WTC11 (cell line): Measurements from ENCODE around the gene KCNQ2. TPM values are rescaled to one million over a fixed set of nuclear protein-coding genes. Genes with fewer than 3 reads are reported as not detected.

Experiments used
- ATAC-seq: fragments of 200-7000 bp; cut with Tn5 transposase; 2 replicates; pipeline ENCODE4 v1.10.0; 2021; ENCODE audit warnings: mild to moderate bottlenecking, moderate library complexity
- CTCF ChIA-PET: fragments of 300-600 bp; sonication (Branson Sonifier 250); formaldehyde crosslinking; loops from one replicate; lab custom pipeline; 2021; ENCODE audit warnings: antibody characterized with exemption; lab: Charles Lee
- POLR2A ChIA-PET: fragments of 350-600 bp; sonication (Branson Sonifier 250); formaldehyde crosslinking; loops from one replicate; lab custom pipeline; 2021; ENCODE audit warnings: antibody characterized with exemption; lab: Charles Lee
- DNase-seq: peaks from one replicate; pipeline ENCODE4 v3.0.0; 2021; ENCODE audit warnings: low spot score
- H3K27ac Mint-ChIP-seq: 2 replicates; pipeline ENCODE4 v1.8.0; 2021; ENCODE audit warnings: mixed read lengths
- H3K27me3 Mint-ChIP-seq: 2 replicates; pipeline ENCODE4 v1.8.0; 2021; ENCODE audit warnings: low read depth, mild to moderate bottlenecking, moderate library complexity, mixed read lengths
- H3K36me3 Mint-ChIP-seq: 2 replicates; pipeline ENCODE4 v1.8.0; 2021; ENCODE audit warnings: mixed read lengths
- H3K4me1 Mint-ChIP-seq: 2 replicates; pipeline ENCODE4 v1.8.0; 2022; ENCODE audit warnings: mixed read lengths
- H3K4me3 Mint-ChIP-seq: 2 replicates; pipeline ENCODE4 v1.8.0; 2021; ENCODE audit warnings: mild to moderate bottlenecking, moderate library complexity, mixed read lengths
- H3K9me3 Mint-ChIP-seq: 2 replicates; pipeline ENCODE4 v1.8.0; 2021; ENCODE audit warnings: mixed read lengths
- CBFB ChIP-seq: sonication (generic); formaldehyde crosslinking; IDR thresholded peaks from 2 replicates; pipeline ENCODE4 v1.8.1; 2022; ENCODE audit warnings: mild to moderate bottlenecking, low read depth, missing genetic modification reagents
- CDX4 ChIP-seq: fragments of 250-450 bp; sonication (Bioruptor Pico); IDR thresholded peaks from 2 replicates; pipeline ENCODE4 v1.9.0; 2021; ENCODE audit warnings: moderate library complexity, mild to moderate bottlenecking, inconsistent platforms, borderline replicate concordance
- CTCF ChIP-seq: fragments of 200-600 bp; IDR thresholded peaks from 2 replicates; pipeline ENCODE4 v1.8.0; 2022; ENCODE audit warnings: antibody characterized with exemption
- ESRRA ChIP-seq: sonication (generic); formaldehyde crosslinking; IDR thresholded peaks from 2 replicates; pipeline ENCODE4 v1.8.1; 2022; ENCODE audit warnings: mild to moderate bottlenecking, missing genetic modification reagents, borderline replicate concordance
- ETV6 ChIP-seq: sonication (generic); formaldehyde crosslinking; IDR thresholded peaks from 2 replicates; pipeline ENCODE4 v1.8.1; 2022; ENCODE audit warnings: mild to moderate bottlenecking, missing genetic modification reagents
- FOXK1 ChIP-seq: sonication (generic); formaldehyde crosslinking; IDR thresholded peaks from 2 replicates; pipeline ENCODE4 v1.8.0; 2022; ENCODE audit warnings: mild to moderate bottlenecking, moderate library complexity, missing genetic modification reagents
- TP53 ChIP-seq: sonication (generic); formaldehyde crosslinking; IDR thresholded peaks from 2 replicates; pipeline ENCODE4 v1.8.1; 2023; ENCODE audit warnings: mild to moderate bottlenecking, missing genetic modification reagents
- ZMAT4 ChIP-seq: fragments of 250-450 bp; sonication (Bioruptor Pico); IDR thresholded peaks from 2 replicates; pipeline ENCODE4 v1.9.0; 2021; ENCODE audit warnings: mild to moderate bottlenecking
- ZNF121 ChIP-seq: sonication (generic); formaldehyde crosslinking; IDR thresholded peaks from 2 replicates; pipeline ENCODE4 v1.8.0; 2023; ENCODE audit warnings: missing genetic modification reagents
- ZNF396 ChIP-seq: fragments of 250-450 bp; sonication (Bioruptor Pico); IDR thresholded peaks from 2 replicates; pipeline ENCODE4 v1.8.0; 2021; ENCODE audit warnings: mild to moderate bottlenecking, moderate library complexity, borderline replicate concordance
- ZNF671 ChIP-seq: fragments of 250-450 bp; sonication (Bioruptor Pico); IDR thresholded peaks from 2 replicates; pipeline ENCODE4 v1.8.0; 2021; ENCODE audit warnings: mild to moderate bottlenecking
- total RNA-seq: library from RNA; stranded (reverse); gene quantifications from 3 replicates; pipeline ENCODE4 v1.2.3, GENCODE V29; 2021
- TF ChIP-seq, protein P1 (sequence below): sonication (generic); formaldehyde crosslinking; IDR thresholded peaks from 2 replicates; pipeline ENCODE4 v1.8.1; 2023; ENCODE audit warnings: mild to moderate bottlenecking, missing genetic modification reagents, borderline replicate concordance
- TF ChIP-seq, protein P2 (sequence below): sonication (generic); formaldehyde crosslinking; IDR thresholded peaks from 2 replicates; pipeline ENCODE4 v1.8.0; 2023; ENCODE audit warnings: mild to moderate bottlenecking, missing genetic modification reagents

The KCNQ2 gene
- total RNA-seq, 1 experiment from 2014 or later, result 99.8 TPM

DNA sequence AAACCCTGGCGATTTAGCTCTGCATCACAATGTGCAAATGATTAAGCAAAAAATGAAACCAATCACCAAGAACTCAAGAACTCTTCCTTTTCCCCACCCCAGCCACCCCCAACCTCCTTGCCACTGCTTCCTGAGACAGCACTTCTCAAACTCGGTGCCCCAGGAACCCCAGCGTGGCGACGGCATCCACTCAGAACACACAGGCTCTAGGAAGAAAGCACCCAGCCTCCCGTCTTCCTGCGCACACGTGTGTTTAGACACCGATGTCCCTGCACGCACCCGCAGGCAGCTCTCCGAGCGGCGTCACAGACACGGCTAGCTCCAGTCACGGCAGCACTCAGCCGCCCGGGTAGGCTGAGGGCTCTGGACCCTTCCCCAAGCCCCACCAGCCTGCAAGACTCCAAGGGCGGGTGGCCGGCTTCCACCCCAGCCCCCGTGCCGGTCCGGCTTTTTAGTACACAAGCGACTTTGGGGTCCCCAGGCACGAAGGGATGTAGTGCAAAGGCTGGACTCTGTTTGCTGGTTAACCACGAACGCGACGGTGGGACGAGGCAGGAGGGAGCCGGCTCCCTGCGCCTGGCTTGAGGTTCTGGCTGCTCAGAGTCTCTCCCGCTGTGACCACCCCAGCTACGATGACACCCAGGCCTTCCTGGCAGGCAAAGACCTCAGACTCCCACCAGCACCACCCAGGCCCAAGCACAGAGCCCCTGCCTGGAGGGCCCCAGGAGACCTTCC, 51.9 kb downstream of the KCNQ2 start:
- peaks cover 8% of the 10 kb centered on the region for H3K36me3 Mint-ChIP-seq
- no peak for TF ChIP-seq ETV6
- TF ChIP-seq, protein P1, sequence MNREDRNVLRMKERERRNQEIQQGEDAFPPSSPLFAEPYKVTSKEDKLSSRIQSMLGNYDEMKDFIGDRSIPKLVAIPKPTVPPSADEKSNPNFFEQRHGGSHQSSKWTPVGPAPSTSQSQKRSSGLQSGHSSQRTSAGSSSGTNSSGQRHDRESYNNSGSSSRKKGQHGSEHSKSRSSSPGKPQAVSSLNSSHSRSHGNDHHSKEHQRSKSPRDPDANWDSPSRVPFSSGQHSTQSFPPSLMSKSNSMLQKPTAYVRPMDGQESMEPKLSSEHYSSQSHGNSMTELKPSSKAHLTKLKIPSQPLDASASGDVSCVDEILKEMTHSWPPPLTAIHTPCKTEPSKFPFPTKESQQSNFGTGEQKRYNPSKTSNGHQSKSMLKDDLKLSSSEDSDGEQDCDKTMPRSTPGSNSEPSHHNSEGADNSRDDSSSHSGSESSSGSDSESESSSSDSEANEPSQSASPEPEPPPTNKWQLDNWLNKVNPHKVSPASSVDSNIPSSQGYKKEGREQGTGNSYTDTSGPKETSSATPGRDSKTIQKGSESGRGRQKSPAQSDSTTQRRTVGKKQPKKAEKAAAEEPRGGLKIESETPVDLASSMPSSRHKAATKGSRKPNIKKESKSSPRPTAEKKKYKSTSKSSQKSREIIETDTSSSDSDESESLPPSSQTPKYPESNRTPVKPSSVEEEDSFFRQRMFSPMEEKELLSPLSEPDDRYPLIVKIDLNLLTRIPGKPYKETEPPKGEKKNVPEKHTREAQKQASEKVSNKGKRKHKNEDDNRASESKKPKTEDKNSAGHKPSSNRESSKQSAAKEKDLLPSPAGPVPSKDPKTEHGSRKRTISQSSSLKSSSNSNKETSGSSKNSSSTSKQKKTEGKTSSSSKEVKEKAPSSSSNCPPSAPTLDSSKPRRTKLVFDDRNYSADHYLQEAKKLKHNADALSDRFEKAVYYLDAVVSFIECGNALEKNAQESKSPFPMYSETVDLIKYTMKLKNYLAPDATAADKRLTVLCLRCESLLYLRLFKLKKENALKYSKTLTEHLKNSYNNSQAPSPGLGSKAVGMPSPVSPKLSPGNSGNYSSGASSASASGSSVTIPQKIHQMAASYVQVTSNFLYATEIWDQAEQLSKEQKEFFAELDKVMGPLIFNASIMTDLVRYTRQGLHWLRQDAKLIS, result no peak
- no peak for TF ChIP-seq FOXK1 (CRISPR knock-in tag)
- TF ChIP-seq, protein P2, sequence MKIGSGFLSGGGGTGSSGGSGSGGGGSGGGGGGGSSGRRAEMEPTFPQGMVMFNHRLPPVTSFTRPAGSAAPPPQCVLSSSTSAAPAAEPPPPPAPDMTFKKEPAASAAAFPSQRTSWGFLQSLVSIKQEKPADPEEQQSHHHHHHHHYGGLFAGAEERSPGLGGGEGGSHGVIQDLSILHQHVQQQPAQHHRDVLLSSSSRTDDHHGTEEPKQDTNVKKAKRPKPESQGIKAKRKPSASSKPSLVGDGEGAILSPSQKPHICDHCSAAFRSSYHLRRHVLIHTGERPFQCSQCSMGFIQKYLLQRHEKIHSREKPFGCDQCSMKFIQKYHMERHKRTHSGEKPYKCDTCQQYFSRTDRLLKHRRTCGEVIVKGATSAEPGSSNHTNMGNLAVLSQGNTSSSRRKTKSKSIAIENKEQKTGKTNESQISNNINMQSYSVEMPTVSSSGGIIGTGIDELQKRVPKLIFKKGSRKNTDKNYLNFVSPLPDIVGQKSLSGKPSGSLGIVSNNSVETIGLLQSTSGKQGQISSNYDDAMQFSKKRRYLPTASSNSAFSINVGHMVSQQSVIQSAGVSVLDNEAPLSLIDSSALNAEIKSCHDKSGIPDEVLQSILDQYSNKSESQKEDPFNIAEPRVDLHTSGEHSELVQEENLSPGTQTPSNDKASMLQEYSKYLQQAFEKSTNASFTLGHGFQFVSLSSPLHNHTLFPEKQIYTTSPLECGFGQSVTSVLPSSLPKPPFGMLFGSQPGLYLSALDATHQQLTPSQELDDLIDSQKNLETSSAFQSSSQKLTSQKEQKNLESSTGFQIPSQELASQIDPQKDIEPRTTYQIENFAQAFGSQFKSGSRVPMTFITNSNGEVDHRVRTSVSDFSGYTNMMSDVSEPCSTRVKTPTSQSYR (CRISPR knock-in tag), result no peak
- TF ChIP-seq TP53 (CRISPR knock-in tag), result no peak
- no peak for TF ChIP-seq CDX4 (CRISPR knock-in tag)
- TF ChIP-seq CBFB (CRISPR knock-in tag), result no peak
- TF ChIP-seq ESRRA (CRISPR knock-in tag), result no peak
- TF ChIP-seq CTCF, result no peak
- no peak for TF ChIP-seq ZNF396 (CRISPR knock-in tag)
- no peak for TF ChIP-seq ZNF671 (CRISPR knock-in tag)
- TF ChIP-seq, all 79 proteins: peak for 0
- Mint-ChIP-seq H3K4me1 (peaks cover 7% of the 10 kb centered on the region), H3K27ac (no peak overlapping the region; the same call in 1 of the 2 replicates), H3K4me3 (no peak overlapping the region), H3K9me3 (peaks cover 5% of the 10 kb centered on the region), H3K27me3 (no peaks in the 10 kb centered on the region)
- POLR2A ChIA-PET, result no interaction called here
- CTCF ChIA-PET, result interaction anchor here (0.7 to 1.2 kb wide), 3 partner anchors 39 to 111 kb away, joined by 3 to 4 read pairs (median 3); no protein-coding TSS in a partner anchor
- DNase-seq (no peak), ATAC-seq (no peak)

DNA sequence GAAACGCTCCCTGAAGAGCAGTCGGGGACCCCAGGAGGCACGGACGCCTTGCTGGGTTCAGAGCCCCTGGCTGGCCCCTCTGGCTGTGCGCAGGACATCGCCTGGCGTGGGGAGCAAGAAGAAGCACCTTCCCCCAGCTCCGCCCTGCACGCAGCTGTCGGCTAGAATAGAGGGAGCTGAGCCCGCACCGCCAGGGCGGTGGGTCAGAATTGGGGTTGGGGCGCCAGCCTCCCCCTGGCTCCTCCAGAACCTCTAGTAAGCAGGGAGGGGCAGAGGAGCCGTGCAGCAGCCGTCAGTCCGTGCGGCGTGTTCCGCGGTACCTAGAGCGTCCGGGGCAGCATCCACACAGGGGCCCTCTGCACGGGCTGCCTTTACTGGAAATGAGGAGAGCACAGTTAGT, 53.2 kb downstream of the KCNQ2 start:
- H3K4me1 Mint-ChIP-seq, result peaks cover 7% of the 10 kb centered on the region
- CTCF ChIA-PET, result interaction anchor here (0.7 kb wide), 1 partner anchor 38 kb away, joined by 4 read pairs; no protein-coding TSS in a partner anchor
- ATAC-seq, result no peak
- no peak for TF ChIP-seq ZNF121
- TF ChIP-seq CDX4 (CRISPR knock-in tag), result no peak
- TF ChIP-seq ZMAT4 (CRISPR knock-in tag), result no peak
- H3K9me3 Mint-ChIP-seq, result no peaks in the 10 kb centered on the region
- POLR2A ChIA-PET, result no interaction called here
- H3K4me3 Mint-ChIP-seq, result no peak overlapping the region
- H3K27ac Mint-ChIP-seq, result no peak overlapping the region
- no peak for DNase-seq
- H3K27me3 Mint-ChIP-seq, result no peaks in the 10 kb centered on the region
- H3K36me3 Mint-ChIP-seq, result no peaks in the 10 kb centered on the region
